Mesenteric fat pad (tissue), 1 donor: ENCODE data around the gene XIST. TPM values are rescaled to one million over a fixed set of nuclear protein-coding genes. Genes with fewer than 3 reads are reported as not detected.
"Not testable (repeated sequence)": the region's sequence is repeated elsewhere in the genome, so short reads cannot be mapped to it uniquely, and the experiment has no call there.

ENCODE experiments used
- DNase-seq: peaks from one replicate; pipeline ENCODE4 v3.0.0-alpha.2; 2020; ENCODE audit warnings: low spot score
- total RNA-seq: library from RNA; stranded (reverse); fragmentation: NEBNext Ultra II Directional; extraction: Animal tissue kit (Norgen Biotek cat#: 25700); gene quantifications from one replicate; pipeline ENCODE4 v1.2.1, GENCODE V29; 2021
- donor health status: DM: yes; HTN: yes; CAD: no.

Gene XIST
- total RNA-seq, 1 donor from 2014 or later = 188 TPM

DNA sequence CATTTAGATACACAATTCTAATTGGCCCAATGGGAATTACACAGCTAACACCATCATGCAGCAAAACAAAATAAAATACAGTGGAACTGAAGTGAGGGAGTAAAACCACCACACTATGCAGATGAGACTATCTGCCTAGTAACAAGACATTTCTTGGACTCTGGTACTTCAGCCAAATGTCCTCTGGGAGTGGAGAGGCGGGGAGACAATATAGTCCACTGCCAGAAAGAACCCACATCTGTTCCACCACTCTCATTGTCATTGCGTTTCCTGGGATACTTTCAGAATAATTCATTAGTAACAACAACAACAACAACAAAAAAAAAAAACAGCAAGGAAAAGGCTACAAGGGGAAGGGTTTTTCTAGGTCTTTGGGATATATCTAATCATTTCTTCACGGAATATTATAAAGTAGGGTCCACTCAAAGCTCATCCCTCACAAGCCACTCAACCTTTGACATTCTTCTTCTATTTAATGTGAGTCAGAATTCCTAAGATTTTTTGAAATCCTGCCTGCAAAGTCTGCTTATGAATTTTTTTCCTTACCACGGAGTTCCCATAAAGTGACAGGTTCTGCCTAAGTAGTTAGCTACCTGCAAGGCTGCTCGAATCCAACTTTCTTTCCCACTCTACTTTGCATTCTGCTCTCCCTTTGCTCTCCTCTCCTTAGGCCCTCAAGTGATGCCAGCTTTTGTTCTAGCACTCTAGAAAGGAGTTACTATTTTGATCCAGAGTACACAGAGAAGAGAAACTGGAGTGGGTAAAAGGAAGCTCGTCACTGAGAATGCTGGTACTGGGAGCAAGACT lies 34.9 kb downstream of the XIST start:
- no peak for DNase-seq

DNA sequence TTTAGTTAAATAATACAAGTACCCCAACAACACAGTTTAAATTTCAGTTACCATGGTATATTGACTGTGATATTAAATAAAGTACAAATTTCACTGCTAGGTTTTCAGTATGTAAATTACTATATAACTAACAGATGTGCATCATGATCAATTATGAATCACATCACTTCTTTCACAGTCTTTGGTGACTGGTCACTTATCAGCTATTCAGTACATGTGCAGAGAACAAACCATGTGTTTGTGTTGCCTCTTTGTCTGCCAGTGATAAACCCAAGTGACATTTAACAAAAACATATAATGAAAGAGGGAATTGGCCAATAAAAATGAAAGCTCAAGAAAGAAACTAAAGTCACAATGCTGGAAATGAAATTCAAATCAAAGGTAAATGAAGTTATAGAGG lies 40.3 kb downstream of the XIST start:
- DNase-seq = no peak

DNA sequence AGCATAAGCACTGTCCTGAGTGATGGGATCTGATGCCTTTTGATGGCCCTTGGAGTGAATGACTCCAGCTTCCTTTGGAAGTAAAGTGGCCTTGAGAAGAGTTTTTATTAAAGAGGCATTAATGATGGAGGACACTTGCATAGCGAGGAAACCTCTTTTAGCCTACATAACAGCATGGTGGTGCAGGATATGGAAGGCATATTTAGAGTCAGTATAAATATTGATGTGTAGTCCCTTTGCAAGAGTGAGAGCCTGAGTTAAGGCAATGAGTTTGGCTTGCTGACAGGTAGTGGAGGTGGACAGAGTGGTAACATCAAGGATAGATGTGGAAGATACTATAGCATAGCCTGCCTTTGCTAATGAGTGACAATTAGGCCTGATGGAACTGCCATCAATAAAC lies 48.4 kb downstream of the XIST start:
- DNase-seq = not testable (repeated sequence)

DNA sequence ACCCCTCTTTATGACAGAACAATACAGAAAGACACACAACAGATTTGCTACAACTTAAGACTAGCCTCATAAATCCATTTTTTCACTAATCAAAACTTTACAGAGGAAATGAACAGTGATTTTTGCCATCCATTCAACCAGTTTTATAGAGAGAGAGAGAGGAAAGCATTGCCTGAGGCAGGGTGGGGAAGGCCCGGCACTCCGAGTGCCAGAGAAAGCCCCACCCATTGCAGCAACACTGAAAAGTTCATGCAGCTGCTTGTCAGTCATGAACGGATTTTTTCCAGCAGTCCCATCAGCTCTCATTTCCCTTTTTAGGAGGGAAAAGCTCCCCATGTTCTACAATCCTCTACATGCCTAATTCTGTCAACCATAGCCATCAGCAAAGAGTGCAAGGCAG lies 52.6 kb downstream of the XIST start:
- DNase-seq = no peak

DNA sequence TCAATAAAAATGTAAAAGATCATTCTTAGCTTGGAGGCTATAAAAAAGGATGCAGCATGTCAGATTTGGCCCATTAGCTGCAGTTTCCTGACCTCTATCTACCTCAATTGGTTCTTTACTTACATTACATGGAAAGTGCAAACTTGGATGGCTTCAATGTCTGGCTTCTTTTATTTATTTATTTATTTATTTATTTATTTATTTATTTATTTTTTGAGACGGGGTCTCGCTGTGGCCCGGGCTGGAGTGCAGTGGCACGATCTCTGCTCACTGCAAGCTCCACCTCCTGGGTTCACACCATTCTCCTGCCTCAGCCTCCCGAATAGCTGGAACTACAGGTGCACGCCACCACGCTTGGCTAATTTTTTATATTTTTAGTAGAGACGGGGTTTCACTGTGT lies 60.0 kb downstream of the XIST start:
- DNase-seq = not testable (repeated sequence)

DNA sequence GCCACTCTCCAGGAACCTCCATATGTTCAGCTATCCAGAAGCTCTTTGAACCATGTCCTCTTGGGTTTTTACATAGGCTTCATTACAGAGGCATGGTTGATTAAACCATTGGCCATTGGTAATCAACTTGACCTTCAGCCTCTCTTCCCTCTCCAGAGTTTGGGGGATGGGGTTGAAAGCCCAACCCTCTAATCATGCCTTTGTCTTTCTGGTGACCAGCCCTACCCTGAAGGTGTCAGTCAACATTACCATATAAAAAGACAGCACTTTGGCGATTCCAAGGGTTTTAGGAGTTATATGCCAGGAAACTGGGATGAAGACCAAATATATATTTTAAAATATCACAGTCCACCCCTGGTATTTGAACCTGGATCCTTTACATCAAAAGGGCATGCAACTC lies 67.0 kb downstream of the XIST start:
- DNase-seq = no peak
